GM19043 (cell line): ENCODE results near the gene GIMAP5.
"Not testable (repeated sequence)": the region's sequence is repeated elsewhere in the genome, so short reads cannot be mapped to it uniquely, and the experiment has no call there.

Experiments
- ATAC-seq: cut with Tn5 transposase; IDR thresholded peaks from one replicate; pipeline ENCODE4 v1.9.1; 2021; ENCODE audit warnings: low read depth; ENCODE audit not compliant: unreplicated experiment

GIMAP5 gene

GRCh38 chr7:150759479-150759878 is 22.3 kb downstream of the GIMAP5 start:
- ATAC-seq = no peak

- no peak for ATAC-seq
These were observed 29.1 kb downstream of the GIMAP5 start for GRCh38 chr7:150766334-150766709.

GRCh38 chr7:150769768-150770167 is 32.5 kb downstream of the GIMAP5 start:
- no peak for ATAC-seq

- not testable (repeated sequence) for ATAC-seq
These were observed 36.9 kb downstream of the GIMAP5 start for GRCh38 chr7:150774131-150774530.

- ATAC-seq = no peak
These were observed 41.0 kb downstream of the GIMAP5 start for GRCh38 chr7:150778014-150778737.

- no peak for ATAC-seq
These were observed 41.6 kb downstream of the GIMAP5 start for GRCh38 chr7:150778738-150779301.

- no peak for ATAC-seq
These were observed 43.1 kb downstream of the GIMAP5 start for GRCh38 chr7:150780292-150780691.

- ATAC-seq = no peak
These were observed 43.9 kb downstream of the GIMAP5 start for GRCh38 chr7:150781103-150781502.

- ATAC-seq = no peak
These were observed 44.7 kb downstream of the GIMAP5 start for GRCh38 chr7:150781961-150782360.

- ATAC-seq = no peak
These were observed 47.0 kb downstream of the GIMAP5 start for GRCh38 chr7:150784120-150784736.

GRCh38 chr7:150784954-150785353 is 47.7 kb downstream of the GIMAP5 start:
- no peak for ATAC-seq

GRCh38 chr7:150787321-150788281 is 50.4 kb downstream of the GIMAP5 start:
- ATAC-seq = no peak

GRCh38 chr7:150788474-150789269 is 51.5 kb downstream of the GIMAP5 start:
- ATAC-seq = no peak

- no peak for ATAC-seq
These were observed 53.3 kb downstream of the GIMAP5 start for GRCh38 chr7:150790416-150791075.

- no peak for ATAC-seq
These were observed 54.1 kb downstream of the GIMAP5 start for GRCh38 chr7:150791304-150791703.

GRCh38 chr7:150791746-150792452 is 54.7 kb downstream of the GIMAP5 start:
- ATAC-seq = no peak
